OCI-LY3 (cell line): ENCODE measurements around the gene ERP27.

Source experiments
- H2AFZ ChIP-seq: fragments of 200-600, 300-600 bp; shearing (Covaris generic); 2 replicates; pipeline ENCODE4 v1.6.0; 2014; ENCODE audit warnings: antibody characterized with exemption, low read depth, low read length
- H3K27ac ChIP-seq: fragments of 200-600, 300-600 bp; sonication (generic); 2 replicates; pipeline ENCODE4 v1.5.1; 2014; ENCODE audit warnings: mild to moderate bottlenecking, low read length, moderate library complexity, mixed read lengths
- H3K27me3 ChIP-seq: fragments of 200-600, 300-600 bp; sonication (generic); 2 replicates; pipeline ENCODE4 v1.6.1; 2014; ENCODE audit warnings: low read depth, low read length, mixed read lengths
- H3K36me3 ChIP-seq: fragments of 200-600, 300-600 bp; sonication (generic); replicated peaks from 2 replicates; pipeline ENCODE3; 2014; ENCODE audit warnings: low read depth, low read length, mixed read lengths
- H3K4me1 ChIP-seq: fragments of 300-600, 200-600 bp; sonication (generic); 2 replicates; pipeline ENCODE4 v1.6.1; 2014; ENCODE audit warnings: low read length, mixed read lengths
- H3K4me2 ChIP-seq: fragments of 200-600, 300-600 bp; sonication (generic); 2 replicates; pipeline ENCODE4 v1.6.1; 2014; ENCODE audit warnings: low read length, mixed read lengths
- H3K4me3 ChIP-seq: fragments of 300-600, 200-600 bp; sonication (generic); 2 replicates; pipeline ENCODE4 v1.5.1; 2014; ENCODE audit warnings: antibody characterized with exemption, mild to moderate bottlenecking, low read length, moderate library complexity
- H3K79me2 ChIP-seq: fragments of 300-600, 200-600 bp; shearing (Covaris generic); 2 replicates; pipeline ENCODE4 v1.6.1; 2014; ENCODE audit warnings: mild to moderate bottlenecking, low read length, mixed read lengths
- H3K9ac ChIP-seq: fragments of 300-600, 200-600 bp; shearing (Covaris generic); 2 replicates; pipeline ENCODE4 v1.6.0; 2014; ENCODE audit warnings: mild to moderate bottlenecking, low read length, moderate library complexity
- H3K9me3 ChIP-seq: fragments of 200-600, 300-600 bp; shearing (Covaris generic); 2 replicates; pipeline ENCODE4 v1.6.1; 2014; ENCODE audit warnings: low read length, mixed read lengths; ENCODE audit not compliant: insufficient read depth
- H4K20me1 ChIP-seq: fragments of 200-600, 300-600 bp; sonication (generic); 2 replicates; pipeline ENCODE4 v1.6.1; 2016; ENCODE audit warnings: low read length, mixed read lengths; ENCODE audit not compliant: insufficient read depth
- CTCF ChIP-seq: fragments of 200-600, 300-600 bp; sonication (generic); IDR thresholded peaks from 2 replicates; pipeline ENCODE4 v1.5.1; 2014; ENCODE audit warnings: antibody characterized with exemption, low read length, low read depth
- EZH2phosphoT487 ChIP-seq: fragments of 200-600 bp; shearing (Covaris generic); IDR thresholded peaks from 2 replicates; pipeline ENCODE4 v1.6.1; 2018; ENCODE audit warnings: antibody characterized with exemption, mixed run types, low read depth

ERP27 gene

GRCh38 chr12:14873440-14874185, 64.7 kb downstream of the ERP27 start:
- TF ChIP-seq EZH2phosphoT487: no peak
- TF ChIP-seq CTCF: no peak
- Histone ChIP-seq H3K4me2 (no peak overlapping the region), H3K27me3 (no peaks in the 10 kb centered on the region), H3K4me1 (no peaks in the 10 kb centered on the region), H3K9me3 (no peaks in the 10 kb centered on the region), H3K9ac (no peak overlapping the region), H4K20me1 (no peaks in the 10 kb centered on the region), H3K79me2 (no peaks in the 10 kb centered on the region), H3K36me3 (no peaks in the 10 kb centered on the region), H3K27ac (no peak overlapping the region), H3K4me3 (no peak overlapping the region), H2AFZ (no peak overlapping the region)

GRCh38 chr12:14871886-14872285, 66.5 kb downstream of the ERP27 start:
- Histone ChIP-seq H3K4me3 (no peak overlapping the region), H3K27ac (no peak overlapping the region), H3K36me3 (no peaks in the 10 kb centered on the region), H2AFZ (no peak overlapping the region), H4K20me1 (no peaks in the 10 kb centered on the region), H3K79me2 (no peaks in the 10 kb centered on the region), H3K27me3 (no peaks in the 10 kb centered on the region), H3K4me2 (no peak overlapping the region), H3K9ac (no peak overlapping the region), H3K4me1 (no peaks in the 10 kb centered on the region), H3K9me3 (no peaks in the 10 kb centered on the region)
- no peak for TF ChIP-seq EZH2phosphoT487
- no peak for TF ChIP-seq CTCF

GRCh38 chr12:14871247-14871646, 67.1 kb downstream of the ERP27 start:
- Histone ChIP-seq H3K4me2 (no peak overlapping the region), H3K4me1 (no peaks in the 10 kb centered on the region), H2AFZ (no peak overlapping the region), H4K20me1 (no peaks in the 10 kb centered on the region), H3K27ac (no peak overlapping the region), H3K36me3 (no peaks in the 10 kb centered on the region), H3K27me3 (no peaks in the 10 kb centered on the region), H3K4me3 (no peak overlapping the region), H3K9me3 (no peaks in the 10 kb centered on the region), H3K9ac (no peak overlapping the region), H3K79me2 (no peaks in the 10 kb centered on the region)
- no peak for TF ChIP-seq EZH2phosphoT487
- TF ChIP-seq CTCF: no peak

GRCh38 chr12:14868916-14869506, 69.3 kb downstream of the ERP27 start:
- no peak overlapping the region for H3K4me3 ChIP-seq
- H3K4me2 ChIP-seq: no peak overlapping the region
- TF ChIP-seq CTCF: no peak
- no peak for TF ChIP-seq EZH2phosphoT487
- no peak overlapping the region for H3K27ac ChIP-seq
- no peaks in the 10 kb centered on the region for H3K9me3 ChIP-seq
- H3K36me3 ChIP-seq: no peaks in the 10 kb centered on the region
- H2AFZ ChIP-seq: no peak overlapping the region
- H3K79me2 ChIP-seq: no peaks in the 10 kb centered on the region
- no peaks in the 10 kb centered on the region for H4K20me1 ChIP-seq
- H3K27me3 ChIP-seq: no peaks in the 10 kb centered on the region
- H3K9ac ChIP-seq: no peak overlapping the region
- no peaks in the 10 kb centered on the region for H3K4me1 ChIP-seq
